Upper lobe of left lung (tissue), 6 donors: Measurements from ENCODE around the gene KCNQ1OT1. TPM values are rescaled to one million over a fixed set of nuclear protein-coding genes. Genes with fewer than 3 reads are reported as not detected.

ENCODE experiments used
- ATAC-seq, 2 donors: fragments of 200-7000 bp; cut with Tn5 transposase; one replicate each; pipeline ENCODE4 v1.9.1; 2022; ENCODE audit warnings: mild to moderate bottlenecking in 2 of 2, moderate library complexity in 2 of 2; ENCODE audit not compliant: low FRiP score in 2 of 2
- DNase-seq, 2 donors: peaks; one replicate each; pipeline ENCODE4 v3.0.0-alpha.2; 2019 to 2020
- H3K27ac ChIP-seq, 4 donors: fragments of 200-600 bp; sonication (generic); one replicate each; pipeline ENCODE4 v1.5.1; 2016 to 2019
- H3K27me3 ChIP-seq, 4 donors: fragments of 200-600 bp; sonication (generic); one replicate each; pipeline ENCODE4 v1.5.1; 2017 to 2019
- H3K36me3 ChIP-seq, 4 donors: fragments of 200-600 bp; sonication (generic); one replicate each; pipeline ENCODE4 v1.5.1; 2016 to 2019
- H3K4me1 ChIP-seq, 4 donors: fragments of 200-600 bp; sonication (generic); one replicate each; pipeline ENCODE4 v1.5.1; 2018 to 2019
- H3K4me3 ChIP-seq, 4 donors: fragments of 200-600 bp; sonication (generic); one replicate each; pipeline ENCODE4 v1.5.1; 2017 to 2019; ENCODE audit warnings: mild to moderate bottlenecking in 2 of 4, moderate library complexity in 1 of 4
- H3K9me3 ChIP-seq, 4 donors: fragments of 200-600 bp; sonication (generic); one replicate each; pipeline ENCODE4 v1.5.1; 2018 to 2019
- EP300 ChIP-seq, 4 donors: sonication (generic); formaldehyde crosslinking; IDR thresholded peaks; one replicate each; pipeline ENCODE4 v1.5.1; 2017; ENCODE audit warnings: antibody characterized with exemption in 4 of 4, control low read depth in 2 of 4
- POLR2A ChIP-seq, 4 donors: fragments of 450-650 bp; IDR thresholded peaks; one replicate each; pipeline ENCODE4 v1.5.1; 2016 to 2017; ENCODE audit warnings: antibody characterized with exemption in 4 of 4, mild to moderate bottlenecking in 2 of 4
- POLR2AphosphoS5 ChIP-seq, 2 donors: sonication (generic); formaldehyde crosslinking; IDR thresholded peaks; one replicate each; pipeline ENCODE4 v1.5.1; 2017; ENCODE audit warnings: antibody characterized with exemption in 2 of 2
- WGBS, 2 donors: methylation state at CpG; one replicate each; pipeline ENCODE4 v1.1.5; 2017 to 2018; 5-methylcytosine and 5-hydroxymethylcytosine counted together
- total RNA-seq, 6 donors: library from RNA; depleted of rRNA in 4 of 6; stranded (reverse); fragments of >200 nt in 4 of 6; gene quantifications; one replicate each; pipeline versions ENCODE4 v1.1.0 to v1.2.1, GENCODE V29; 2016 to 2021
- TF ChIP-seq, protein P1 (sequence below), 6 experiments: fragments of 450-650 bp in 4 of 6; fragments of 200-600 bp in 2 of 6; sonication (generic) in 2 of 6; IDR thresholded peaks; one replicate each; pipeline ENCODE4 v1.5.1; 2016 to 2019; ENCODE audit warnings: antibody characterized with exemption in 6 of 6
- donor health status: DM: no; HTN: no; CAD: no; lungs with moderate emphysema.
- donor health status: DM: no; HTN: yes; CAD: no; lungs with severe emphysema.

Gene KCNQ1OT1
- total RNA-seq, 6 donors from 2014 or later = 1.1 to 6.3 (median 4.1) TPM

- TF ChIP-seq POLR2AphosphoS5 (IDR thresholded peaks at IDR 0.05) (no peak), EP300 (IDR thresholded peaks at IDR 0.05) (no peak), POLR2A (IDR thresholded peaks at IDR 0.05) (no peak)
- TF ChIP-seq, protein P1, sequence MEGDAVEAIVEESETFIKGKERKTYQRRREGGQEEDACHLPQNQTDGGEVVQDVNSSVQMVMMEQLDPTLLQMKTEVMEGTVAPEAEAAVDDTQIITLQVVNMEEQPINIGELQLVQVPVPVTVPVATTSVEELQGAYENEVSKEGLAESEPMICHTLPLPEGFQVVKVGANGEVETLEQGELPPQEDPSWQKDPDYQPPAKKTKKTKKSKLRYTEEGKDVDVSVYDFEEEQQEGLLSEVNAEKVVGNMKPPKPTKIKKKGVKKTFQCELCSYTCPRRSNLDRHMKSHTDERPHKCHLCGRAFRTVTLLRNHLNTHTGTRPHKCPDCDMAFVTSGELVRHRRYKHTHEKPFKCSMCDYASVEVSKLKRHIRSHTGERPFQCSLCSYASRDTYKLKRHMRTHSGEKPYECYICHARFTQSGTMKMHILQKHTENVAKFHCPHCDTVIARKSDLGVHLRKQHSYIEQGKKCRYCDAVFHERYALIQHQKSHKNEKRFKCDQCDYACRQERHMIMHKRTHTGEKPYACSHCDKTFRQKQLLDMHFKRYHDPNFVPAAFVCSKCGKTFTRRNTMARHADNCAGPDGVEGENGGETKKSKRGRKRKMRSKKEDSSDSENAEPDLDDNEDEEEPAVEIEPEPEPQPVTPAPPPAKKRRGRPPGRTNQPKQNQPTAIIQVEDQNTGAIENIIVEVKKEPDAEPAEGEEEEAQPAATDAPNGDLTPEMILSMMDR (IDR thresholded peaks at IDR 0.05) = no peak
- no peak overlapping the region for H3K27ac ChIP-seq
- no peaks in the 10 kb centered on the region for H3K9me3 ChIP-seq
- no peaks in the 10 kb centered on the region for H3K36me3 ChIP-seq
- H3K27me3 ChIP-seq = no peaks in the 10 kb centered on the region
- no peak overlapping the region for H3K4me3 ChIP-seq
- DNase-seq (peak in 1 of 2 donors; percentile 50), ATAC-seq (no peak)
- 89 to 91% methylated on average over 19 to 23 of the region's 24 CpGs for WGBS, 2 donors
- H3K4me1 ChIP-seq = no peaks in the 10 kb centered on the region
These were observed 46.8 kb upstream of the KCNQ1OT1 start for GRCh38 chr11:2746401-2747247.

DNA sequence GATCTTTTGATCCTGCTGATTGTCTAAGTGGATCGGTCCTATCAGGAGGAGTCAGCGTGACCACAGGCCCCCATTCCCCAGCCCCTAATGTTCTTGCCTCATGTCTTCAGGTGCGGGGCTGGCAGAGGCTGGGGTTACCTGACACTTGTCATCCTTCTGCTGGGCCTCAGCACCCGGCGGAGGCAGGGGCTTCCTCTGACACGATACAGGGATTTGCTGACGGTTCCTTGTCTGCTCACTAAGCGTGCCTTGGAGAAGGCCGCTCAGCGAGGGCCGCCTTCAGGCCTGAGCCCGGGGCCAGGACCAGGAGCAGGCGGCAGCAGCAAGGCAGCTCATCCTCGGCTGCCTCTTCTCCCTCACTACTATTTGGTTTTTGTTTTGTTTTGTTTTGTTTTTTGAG is 45.7 kb upstream of the KCNQ1OT1 start:
- no peaks in the 10 kb centered on the region for H3K4me1 ChIP-seq
- DNase-seq = peak in 1 of 2 donors; percentile 63
- no peak for ATAC-seq
- no peaks in the 10 kb centered on the region for H3K27me3 ChIP-seq
- WGBS, 2 donors = 95 to 97% methylated on average over 14 of the region's 14 CpGs
- no peaks in the 10 kb centered on the region for H3K9me3 ChIP-seq
- no peaks in the 10 kb centered on the region for H3K36me3 ChIP-seq
- no peak overlapping the region for H3K27ac ChIP-seq
- H3K4me3 ChIP-seq = no peak overlapping the region
- TF ChIP-seq, protein P1 (IDR thresholded peaks at IDR 0.05) = no peak
- TF ChIP-seq POLR2AphosphoS5 (IDR thresholded peaks at IDR 0.05) (no peak), POLR2A (IDR thresholded peaks at IDR 0.05) (no peak), EP300 (IDR thresholded peaks at IDR 0.05) (no peak)

- Histone ChIP-seq H3K4me1 (no peaks in the 10 kb centered on the region), H3K4me3 (no peak overlapping the region), H3K27ac (no peak overlapping the region), H3K27me3 (no peaks in the 10 kb centered on the region), H3K9me3 (no peaks in the 10 kb centered on the region), H3K36me3 (no peaks in the 10 kb centered on the region)
- TF ChIP-seq POLR2AphosphoS5 (IDR thresholded peaks at IDR 0.05) (no peak), POLR2A (IDR thresholded peaks at IDR 0.05) (no peak), EP300 (IDR thresholded peaks at IDR 0.05) (no peak)
- TF ChIP-seq, protein P1 (IDR thresholded peaks at IDR 0.05) = no peak
- DNase-seq (no peak), ATAC-seq (no peak)
- WGBS, 2 donors = 91 to 100% methylated on average over 7 to 9 of the region's 9 CpGs
These were observed 44.4 kb upstream of the KCNQ1OT1 start for GRCh38 chr11:2744166-2744565.

GRCh38 chr11:2743427-2744110 is 43.8 kb upstream of the KCNQ1OT1 start:
- TF ChIP-seq, protein P1 (IDR thresholded peaks at IDR 0.05) = no peak
- TF ChIP-seq EP300 (IDR thresholded peaks at IDR 0.05) = no peak
- TF ChIP-seq POLR2A (IDR thresholded peaks at IDR 0.05) = no peak
- no peak for TF ChIP-seq POLR2AphosphoS5 (IDR thresholded peaks at IDR 0.05)
- Histone ChIP-seq H3K36me3 (no peaks in the 10 kb centered on the region), H3K4me3 (no peak overlapping the region), H3K4me1 (no peaks in the 10 kb centered on the region), H3K27ac (no peak overlapping the region), H3K27me3 (no peaks in the 10 kb centered on the region), H3K9me3 (no peaks in the 10 kb centered on the region)
- 89 to 92% methylated on average over 7 to 21 of the region's 21 CpGs for WGBS, 2 donors
- ATAC-seq (no peak), DNase-seq (peak in 1 of 2 donors; percentile 32)
